GM18502 (cell line): ENCODE data around the gene PDX1.

Source experiments
- ATAC-seq: cut with Tn5 transposase; IDR thresholded peaks from one replicate; pipeline ENCODE4 v1.9.1; 2021; ENCODE audit warnings: mild to moderate bottlenecking; ENCODE audit not compliant: unreplicated experiment, poor library complexity

Gene PDX1

GRCh38 chr13:27969082-27969865, 49.5 kb downstream of the PDX1 start, which contains the start of gene CDX2:
CDX2 (minus strand) TSS chr13:27969315; CDS start chr13:27969006, 309 bp downstream.
- no peak for ATAC-seq

- no peak for ATAC-seq
Measured at GRCh38 chr13:27969866-27970229, 50.0 kb downstream of the PDX1 start.

GRCh38 chr13:27970382-27971235, 50.8 kb downstream of the PDX1 start:
- ATAC-seq, result no peak

GRCh38 chr13:27971236-27971645, 51.4 kb downstream of the PDX1 start:
- no peak for ATAC-seq

GRCh38 chr13:27971776-27972477, 52.1 kb downstream of the PDX1 start:
- no peak for ATAC-seq

GRCh38 chr13:27972478-27972820, 52.6 kb downstream of the PDX1 start:
- no peak for ATAC-seq

- ATAC-seq, result no peak
Measured at GRCh38 chr13:27973291-27973690, 53.5 kb downstream of the PDX1 start.

GRCh38 chr13:27973961-27974662, 54.3 kb downstream of the PDX1 start:
- ATAC-seq, result no peak
